Epithelial cell of prostate (primary cell): ENCODE measurements around the gene HBG1.
"Not testable (repeated sequence)": the region's sequence is repeated elsewhere in the genome, so short reads cannot be mapped to it uniquely, and the experiment has no call there.

Source experiments
- DNase-seq: peaks from one replicate; pipeline ENCODE4 v3.0.0-alpha.2; 2011; ENCODE audit warnings: low read depth, low spot score
- H3K27ac ChIP-seq: fragments of 450-650 bp; 2 replicates; pipeline ENCODE4 v1.5.1; 2017; ENCODE audit warnings: mild to moderate bottlenecking

The HBG1 gene

DNA sequence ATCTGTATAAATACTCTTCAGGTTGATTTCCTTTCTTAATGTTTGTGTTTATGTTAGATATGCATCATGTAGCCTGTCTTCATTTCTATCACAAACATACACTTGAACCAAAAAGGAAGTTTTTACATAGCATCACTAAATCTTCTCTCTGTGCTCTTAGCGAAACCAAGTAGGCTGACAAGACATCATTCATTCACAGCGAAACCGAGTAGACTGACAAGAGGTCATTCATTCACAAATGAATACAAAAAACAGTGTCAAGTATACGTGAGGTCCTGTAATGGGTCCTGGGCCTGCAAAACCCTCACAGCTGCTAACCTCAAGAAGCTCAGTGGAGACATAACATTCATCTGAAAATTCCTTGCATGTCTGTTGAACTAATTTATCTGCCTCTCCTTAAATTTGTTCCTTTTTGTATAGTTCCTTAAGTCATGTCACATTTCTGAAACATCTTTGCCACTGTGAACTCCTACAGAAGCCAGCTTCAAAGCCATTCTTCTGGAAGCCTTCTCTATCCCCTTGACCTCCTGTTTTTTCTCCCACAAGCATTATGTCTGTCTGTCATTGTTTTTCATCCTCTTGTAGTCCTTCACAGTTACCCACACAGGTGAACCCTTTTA lies 29.9 kb upstream of the HBG1 start:
- peak overlapping the region; percentile 12 for H3K27ac ChIP-seq
- no peak for DNase-seq

DNA sequence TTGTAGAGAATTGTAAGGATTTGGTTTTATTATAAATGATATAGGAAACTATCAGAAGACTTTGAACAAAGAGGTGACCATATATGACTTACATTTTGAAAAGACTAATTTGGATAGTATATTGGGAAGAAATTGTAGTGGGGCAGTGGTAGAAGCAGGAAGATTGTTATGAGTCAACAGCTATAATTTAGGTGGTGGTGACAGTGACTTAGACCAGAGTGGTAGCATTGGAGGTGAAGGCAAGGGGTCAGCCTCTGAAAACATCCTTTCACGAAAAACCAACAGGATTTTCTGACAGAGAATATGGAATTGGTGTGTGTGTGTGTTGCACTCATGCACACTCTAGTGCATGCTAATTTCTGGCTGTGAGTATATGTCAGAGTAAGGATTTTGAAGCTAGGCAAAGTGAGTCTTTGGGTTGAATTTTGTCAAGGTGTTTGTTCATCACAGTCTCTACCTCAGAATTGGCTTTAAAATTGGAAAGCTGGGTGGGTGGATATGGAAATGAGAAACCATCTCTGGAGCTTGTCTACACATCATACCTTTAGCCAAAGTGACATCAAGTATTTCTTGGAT lies 28.2 kb upstream of the HBG1 start:
- H3K27ac ChIP-seq, result no peak overlapping the region

DNA sequence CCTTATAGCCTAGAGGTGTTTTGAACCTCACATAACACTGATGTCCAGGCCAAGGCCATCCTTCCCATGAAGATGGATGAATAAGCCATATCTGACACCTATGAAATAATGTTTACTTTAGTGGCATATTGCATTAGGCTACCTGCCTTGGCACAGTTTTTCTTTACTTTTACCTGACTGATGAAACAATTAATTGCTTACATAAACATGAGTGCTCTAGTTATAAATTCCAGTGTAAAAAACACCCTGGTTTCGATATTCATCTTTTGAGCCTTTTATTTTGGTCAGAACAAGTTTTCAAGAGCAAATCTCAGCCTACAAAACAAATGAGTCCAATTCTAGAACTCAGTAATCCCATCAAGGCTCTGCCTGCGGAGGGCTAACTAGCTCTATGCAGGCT lies 27.0 kb upstream of the HBG1 start:
- peak overlapping the region; percentile 12 for H3K27ac ChIP-seq
- no peak for DNase-seq

More for the DNA sequence above, 28.2 kb upstream of the HBG1 start:
- no peak for DNase-seq

DNA sequence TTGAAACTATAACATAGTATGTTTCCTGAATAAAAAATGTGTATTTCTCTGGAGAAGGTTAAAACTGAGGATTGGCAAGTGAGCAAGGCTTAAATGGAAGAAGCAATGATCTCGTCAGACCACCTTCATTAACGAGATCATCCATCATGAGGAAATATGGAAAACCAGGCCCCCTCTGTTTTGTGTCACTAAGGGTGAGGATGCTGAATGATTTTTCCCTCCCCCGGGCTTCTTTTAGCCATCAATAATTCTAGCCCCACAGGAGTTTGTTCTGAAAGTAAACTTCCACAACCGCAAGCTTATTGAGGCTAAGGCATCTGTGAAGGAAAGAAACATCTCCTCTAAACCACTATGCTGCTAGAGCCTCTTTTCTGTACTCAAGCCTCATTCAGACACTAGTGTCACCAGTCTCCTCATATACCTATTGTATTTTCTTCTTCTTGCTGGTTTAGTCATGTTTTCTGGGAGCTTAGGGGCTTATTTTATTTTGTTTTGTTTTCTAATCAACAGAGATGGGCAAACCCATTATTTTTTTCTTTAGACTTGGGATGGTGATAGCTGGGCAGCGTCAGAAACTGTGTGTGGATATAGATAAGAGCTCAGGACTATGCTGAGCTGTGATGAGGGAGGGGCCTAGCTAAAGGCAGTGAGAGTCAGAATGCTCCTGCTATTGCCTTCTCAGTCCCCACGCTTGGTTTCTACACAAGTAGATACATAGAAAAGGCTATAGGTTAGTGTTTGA lies 25.9 kb upstream of the HBG1 start:
- H3K27ac ChIP-seq, result no peak overlapping the region

DNA sequence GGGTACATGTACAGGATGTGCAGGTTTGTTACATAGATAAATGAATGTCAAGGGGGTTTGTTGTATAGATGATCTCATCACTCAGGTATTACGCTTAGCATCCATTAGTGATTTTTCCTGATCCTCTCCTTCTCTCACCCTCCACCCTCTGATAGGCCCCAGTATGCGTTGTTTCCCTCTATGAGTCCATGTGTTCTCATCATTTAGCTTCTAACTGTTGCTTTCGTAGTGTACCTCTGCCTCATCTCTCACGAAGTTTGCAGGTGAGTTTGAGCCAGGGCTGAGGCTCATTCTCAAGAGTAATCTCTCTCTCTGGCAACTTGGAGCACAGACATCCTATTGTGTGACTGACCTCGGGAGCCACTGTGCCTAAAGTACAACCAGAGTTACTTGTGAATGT lies 24.7 kb upstream of the HBG1 start:
- no peak overlapping the region for H3K27ac ChIP-seq
- no peak for DNase-seq

More for the DNA sequence above, 25.9 kb upstream of the HBG1 start:
- DNase-seq, result no peak

DNA sequence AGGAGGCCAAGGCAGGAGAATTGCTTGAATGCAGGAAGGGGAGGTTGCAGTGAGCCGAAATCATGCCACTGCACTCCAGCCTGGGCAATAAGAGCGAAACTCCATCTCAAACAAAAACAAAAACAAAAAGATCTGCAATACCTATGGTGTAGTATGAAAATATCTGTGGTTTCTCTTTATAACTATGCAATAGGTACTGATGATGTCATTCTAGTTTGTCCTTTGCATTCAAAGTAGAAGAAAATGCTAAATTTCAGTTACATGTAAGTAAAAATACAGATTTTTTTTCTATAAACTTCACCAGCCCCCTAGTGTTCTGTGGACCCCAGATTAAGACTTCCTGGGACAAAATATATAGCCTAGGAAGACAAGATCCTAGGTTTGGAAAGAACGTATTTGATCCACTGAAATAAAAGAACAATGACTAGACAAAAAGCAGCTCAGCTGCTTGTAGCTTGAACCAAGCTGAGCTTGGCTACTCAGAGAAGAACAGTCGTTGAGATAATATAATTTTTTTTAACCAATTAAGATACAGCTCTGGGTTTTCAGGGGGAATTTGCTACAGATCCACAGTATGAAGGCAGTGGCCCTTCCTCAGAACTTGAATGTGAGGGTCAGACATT lies 22.8 kb upstream of the HBG1 start:
- no peak overlapping the region for H3K27ac ChIP-seq
- no peak for DNase-seq

DNA sequence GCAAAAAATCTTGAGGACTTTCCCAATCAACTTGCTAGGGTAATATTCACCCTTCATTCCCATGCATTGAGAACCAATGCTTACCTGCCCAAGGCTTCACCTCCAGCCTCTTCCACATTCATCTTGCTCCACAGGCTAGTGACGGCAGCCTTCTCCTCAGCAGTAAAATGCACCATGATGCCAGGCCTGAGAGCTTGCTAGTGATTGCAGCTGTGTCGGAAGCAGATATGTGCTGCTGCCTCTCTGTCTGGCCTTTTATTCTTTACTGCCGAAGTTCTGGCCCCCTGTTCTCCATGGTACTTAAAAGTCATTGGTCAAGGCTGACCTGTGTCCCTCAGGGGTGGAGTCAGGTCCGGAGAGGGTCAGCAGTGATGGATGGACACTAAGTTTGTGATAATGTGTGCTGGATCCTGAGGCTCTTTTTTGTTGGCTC lies 20.1 kb upstream of the HBG1 start, which contains the start of gene HBE1:
TSS of gene HBE1 (minus strand) at position 231 of the 433 bp plus-strand sequence. CDS start at position 176, 55 bp downstream.
- no peak for DNase-seq
- no peak within 1 kb of the TSS for H3K27ac ChIP-seq

DNA sequence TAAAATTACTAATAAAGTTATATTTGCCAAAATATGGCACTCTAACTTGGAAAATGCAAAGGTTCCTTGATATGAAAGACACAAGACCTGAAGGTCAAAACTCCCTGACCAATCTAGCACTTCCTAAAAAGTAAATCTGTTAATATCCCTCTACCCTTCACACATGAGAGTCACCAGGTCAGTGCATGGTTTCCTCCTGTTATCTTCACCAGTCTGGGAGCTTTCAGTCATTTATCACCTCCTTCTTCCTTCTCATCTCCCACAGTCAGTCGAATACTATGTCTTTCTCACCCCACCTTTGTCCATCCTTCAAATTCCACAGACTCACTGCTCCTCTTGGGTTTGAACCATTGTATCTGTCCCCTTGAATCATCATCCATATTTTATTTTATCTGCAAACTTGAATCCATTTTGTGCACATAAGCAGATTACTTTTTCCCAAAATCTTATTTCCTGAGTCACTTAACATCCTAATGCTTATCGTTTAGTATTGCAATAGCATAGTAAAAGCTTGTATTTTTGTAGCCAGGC lies 17.4 kb upstream of the HBG1 start:
- no peak overlapping the region for H3K27ac ChIP-seq
- DNase-seq, result no peak

DNA sequence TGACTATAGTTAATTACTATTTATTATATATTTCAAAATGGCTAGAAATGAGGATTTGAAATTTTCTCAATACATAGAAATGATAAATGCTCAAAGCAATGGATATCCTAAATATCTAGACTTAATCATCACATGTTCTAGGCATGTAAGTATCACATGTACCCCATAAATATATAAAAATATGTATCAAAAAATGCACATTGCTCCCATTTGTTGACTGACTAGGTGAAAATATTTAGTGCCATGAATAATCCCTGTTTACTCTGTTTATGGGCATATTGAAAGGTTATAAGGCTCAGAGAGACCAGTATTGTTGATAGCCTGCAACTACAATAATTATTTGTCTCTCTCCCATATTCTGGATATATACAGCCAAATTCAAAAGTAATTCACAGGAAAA lies 17.0 kb upstream of the HBG1 start:
- no peak for DNase-seq

DNA sequence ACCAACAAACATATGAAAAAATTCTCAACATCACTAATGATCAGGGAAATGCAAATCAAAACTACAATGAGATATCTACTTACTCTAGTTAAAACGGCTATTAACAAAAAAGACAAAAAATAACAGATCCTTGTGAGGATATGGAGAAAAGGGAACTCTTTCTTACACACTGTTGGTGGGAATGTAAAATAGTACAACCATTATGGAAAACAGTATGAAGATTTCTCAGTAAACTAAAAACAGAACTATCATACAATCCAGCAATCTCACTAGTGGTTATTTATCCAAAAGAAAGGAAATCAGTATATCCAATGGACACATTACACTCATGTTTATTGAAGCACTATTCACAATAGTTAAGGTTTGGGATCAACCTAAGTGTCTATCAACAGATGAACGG lies 16.2 kb upstream of the HBG1 start:
- no peak overlapping the region for H3K27ac ChIP-seq
- DNase-seq, result no peak

More for the DNA sequence above, 17.0 kb upstream of the HBG1 start:
- H3K27ac ChIP-seq, result no peak overlapping the region

DNA sequence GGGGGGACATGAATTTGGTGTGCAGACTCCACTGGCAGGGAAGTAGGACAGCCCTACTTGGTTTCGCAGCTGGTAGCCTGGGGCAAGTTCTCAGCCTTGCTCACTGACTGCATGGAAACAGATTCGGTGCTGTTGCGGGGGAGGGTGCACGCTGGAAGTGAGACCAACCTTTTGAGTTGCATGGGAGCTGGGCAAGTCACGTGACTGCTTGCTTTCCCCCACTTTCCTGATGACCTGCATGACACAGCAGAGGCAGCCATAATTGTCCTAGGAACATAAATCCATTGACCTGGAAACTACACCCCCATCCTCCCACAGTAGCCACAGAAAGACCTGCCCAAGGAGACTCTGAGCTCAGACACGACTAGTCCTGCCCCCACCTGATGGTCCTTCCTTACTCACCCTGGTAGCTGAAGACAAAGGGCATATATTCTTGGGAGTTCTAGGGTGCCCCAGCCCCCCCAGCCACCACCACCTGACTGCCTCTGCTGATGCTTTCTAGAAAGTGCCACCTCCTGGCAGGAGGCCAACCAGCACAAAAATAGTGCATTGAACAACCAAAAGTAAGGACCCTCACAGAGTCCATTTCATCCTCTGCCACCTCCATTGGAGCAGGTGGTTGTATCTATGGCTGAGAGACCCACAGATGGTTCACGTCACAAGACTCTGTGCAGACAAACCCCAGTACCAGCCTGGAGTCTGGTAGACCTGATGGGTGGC lies 9.0 kb upstream of the HBG1 start:
- DNase-seq, result no peak

DNA sequence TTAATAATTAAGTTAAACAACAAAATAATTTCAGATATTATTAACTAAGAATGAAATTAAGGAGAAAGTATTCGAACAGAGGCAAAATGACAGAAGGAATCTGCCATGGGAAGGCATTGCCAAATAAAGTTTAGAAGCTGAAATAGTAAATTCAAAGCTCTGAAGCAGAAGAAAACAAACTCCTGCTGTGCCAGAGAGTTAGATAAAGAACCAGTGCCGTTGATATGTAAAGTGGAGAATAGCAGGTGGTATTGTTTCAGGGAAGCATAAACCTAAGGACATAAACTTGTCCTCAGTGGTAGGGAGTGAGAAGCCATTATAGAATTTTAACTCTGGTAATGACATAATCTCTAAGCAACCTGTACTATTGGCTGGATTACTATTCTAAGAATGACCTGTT lies 7.6 kb upstream of the HBG1 start:
- H3K27ac ChIP-seq, result no peak overlapping the region
- no peak for DNase-seq

More for the DNA sequence above, 9.0 kb upstream of the HBG1 start:
- H3K27ac ChIP-seq, result no peak overlapping the region

DNA sequence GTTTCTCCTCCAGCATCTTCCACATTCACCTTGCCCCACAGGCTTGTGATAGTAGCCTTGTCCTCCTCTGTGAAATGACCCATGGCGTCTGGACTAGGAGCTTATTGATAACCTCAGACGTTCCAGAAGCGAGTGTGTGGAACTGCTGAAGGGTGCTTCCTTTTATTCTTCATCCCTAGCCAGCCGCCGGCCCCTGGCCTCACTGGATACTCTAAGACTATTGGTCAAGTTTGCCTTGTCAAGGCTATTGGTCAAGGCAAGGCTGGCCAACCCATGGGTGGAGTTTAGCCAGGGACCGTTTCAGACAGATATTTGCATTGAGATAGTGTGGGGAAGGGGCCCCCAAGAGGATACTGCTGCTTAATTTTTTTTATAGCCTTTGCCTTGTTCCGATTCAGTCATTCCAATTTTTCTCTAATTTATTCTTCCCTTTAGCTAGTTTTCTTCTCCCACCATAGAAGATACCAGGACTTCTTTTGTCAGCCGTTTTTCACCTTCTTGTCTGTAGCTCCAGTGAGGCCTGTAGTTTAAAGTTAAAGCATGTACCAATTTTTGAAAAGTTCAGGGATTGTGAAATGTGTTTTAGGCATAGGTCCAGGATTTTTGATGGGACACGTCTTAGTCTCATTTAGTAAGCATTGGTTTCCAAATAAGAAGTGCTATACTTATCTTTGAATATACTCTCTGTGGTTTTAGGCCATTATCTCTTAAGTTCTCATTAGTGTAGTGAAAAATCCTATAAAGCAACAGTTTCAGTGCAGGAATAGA lies 5.2 kb upstream of the HBG1 start, which contains the start of gene HBG2:
TSS of gene HBG2 (minus strand) at position 136 of the 768 bp plus-strand sequence. CDS start at position 83, 53 bp downstream.
- not testable (repeated sequence) for H3K27ac ChIP-seq, DNase-seq

DNA sequence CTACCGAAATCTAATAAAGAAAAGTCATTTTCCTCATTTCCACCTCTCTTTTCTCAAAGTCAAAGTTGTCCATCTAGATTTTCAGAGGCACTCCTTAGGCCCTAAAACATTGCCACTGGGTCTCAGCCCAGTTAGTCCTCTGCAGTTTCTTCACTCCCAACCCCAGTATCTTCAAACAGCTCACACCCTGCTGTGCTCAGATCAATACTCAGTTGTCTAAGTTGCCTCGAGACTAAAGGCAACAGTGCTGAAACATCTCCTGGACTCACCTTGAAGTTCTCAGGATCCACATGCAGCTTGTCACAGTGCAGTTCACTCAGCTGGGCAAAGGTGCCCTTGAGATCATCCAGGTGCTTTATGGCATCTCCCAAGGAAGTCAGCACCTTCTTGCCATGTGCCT lies 4.4 kb upstream of the HBG1 start:
- DNase-seq, H3K27ac ChIP-seq: not testable (repeated sequence)

DNA sequence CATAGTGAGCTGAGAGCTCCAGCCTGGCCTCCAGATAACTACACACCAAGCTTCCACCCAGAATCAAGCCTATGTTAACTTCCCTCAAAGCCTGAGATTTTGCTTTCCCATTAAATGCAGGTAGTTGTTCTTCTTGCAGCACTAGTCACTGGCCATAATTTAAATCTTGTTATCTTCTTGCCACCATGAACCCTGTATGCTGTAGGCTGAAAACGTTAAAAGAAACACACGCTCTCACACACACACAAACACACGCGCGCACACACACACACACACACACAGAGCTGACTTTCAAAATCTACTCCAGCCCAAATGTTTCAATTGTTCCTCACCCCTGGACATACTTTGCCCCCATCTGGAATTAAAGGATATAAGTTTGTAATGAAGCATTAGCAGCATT lies 3.8 kb upstream of the HBG1 start:
- DNase-seq, H3K27ac ChIP-seq: not testable (repeated sequence)

DNA sequence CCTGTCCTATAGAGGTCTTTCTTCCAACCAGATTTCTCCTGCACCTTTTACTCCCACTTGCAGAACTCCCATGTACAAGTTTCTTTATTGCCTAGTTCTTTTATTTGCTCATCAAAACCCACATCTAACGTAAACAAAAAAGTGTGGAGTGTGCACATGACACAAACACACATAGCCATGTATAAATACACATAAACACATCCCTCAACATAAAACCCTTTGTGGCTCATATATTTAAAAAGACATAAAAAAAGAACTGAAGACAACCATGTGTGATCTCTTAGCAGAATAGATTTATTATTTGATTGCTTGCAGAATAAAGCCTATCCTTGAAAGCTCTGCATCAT lies 3.2 kb upstream of the HBG1 start:
- H3K27ac ChIP-seq, result no peak overlapping the region
- DNase-seq, result no peak

DNA sequence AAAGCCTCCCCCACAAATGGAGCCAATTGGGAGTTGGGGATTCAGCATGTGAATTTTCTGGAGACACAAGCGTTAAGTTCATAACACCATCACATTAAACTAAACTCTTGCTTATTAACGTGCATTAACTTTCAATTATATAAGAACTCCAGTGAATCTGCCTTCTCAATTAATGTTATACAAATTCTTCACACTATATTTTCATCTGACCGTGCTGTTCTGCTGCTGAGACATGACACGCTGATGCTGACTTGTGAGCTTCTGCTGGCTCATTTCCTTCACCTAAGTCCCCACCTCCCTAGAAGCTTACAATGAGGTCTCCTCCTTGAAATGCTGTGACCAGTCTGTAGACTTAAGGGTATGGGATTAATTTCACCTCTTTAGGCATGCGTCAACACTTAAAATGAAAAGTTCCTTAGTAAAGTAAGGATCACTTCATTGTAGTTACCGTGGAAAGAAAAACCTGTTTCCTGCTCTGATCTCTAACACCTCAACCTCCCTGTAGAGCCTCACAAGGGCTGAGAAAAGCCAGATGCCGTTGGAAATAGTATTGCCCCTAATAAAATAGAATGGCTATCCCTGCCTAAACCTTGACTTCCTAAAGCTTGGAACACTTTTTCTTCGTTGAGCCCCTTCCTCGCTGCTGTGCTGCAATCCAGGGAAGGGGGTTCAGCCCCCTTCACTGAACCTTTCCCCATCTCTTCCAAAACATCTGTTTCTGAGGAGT lies 2.7 kb upstream of the HBG1 start:
- H3K27ac ChIP-seq, result no peak overlapping the region
- no peak for DNase-seq

DNA sequence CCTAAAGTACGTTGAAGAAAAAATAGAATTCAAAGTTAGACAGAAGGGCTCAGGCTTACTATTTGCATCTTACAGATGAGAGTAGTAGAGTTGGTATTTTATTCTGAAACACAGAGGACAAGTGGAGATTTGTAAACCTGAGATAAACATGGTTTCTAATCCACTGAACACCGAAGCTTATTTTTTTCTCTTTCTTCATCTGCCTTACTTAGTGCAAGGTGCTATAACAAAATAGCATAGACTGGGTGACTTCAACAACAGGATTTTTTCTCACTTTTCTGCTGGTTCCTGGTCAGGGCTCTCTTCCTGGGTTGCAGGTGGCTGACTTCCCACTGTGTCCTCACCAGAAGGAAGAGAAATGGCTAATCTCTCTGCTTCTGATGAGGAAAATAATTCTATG lies 2.1 kb upstream of the HBG1 start:
- no peak for DNase-seq
- H3K27ac ChIP-seq, result no peak overlapping the region
